RPMI7951 (cell line): ENCODE measurements around the gene HOXD11. TPM values are rescaled to one million over a fixed set of nuclear protein-coding genes. Genes with fewer than 3 reads are reported as not detected.
A peak's percentile ranks its signal among the peaks of the same experiment; 100 is the strongest.

Source experiments
- DNase-seq: peaks from one replicate; pipeline ENCODE4 v3.0.0-alpha.2; 2012; ENCODE audit warnings: low read depth
- total RNA-seq: library from RNA; depleted of rRNA; stranded (reverse); fragments of >200 nt; shearing (Covaris generic); gene quantifications from 2 replicates; pipeline ENCODE4 v1.2.3, GENCODE V29; 2014

HOXD11 gene
- total RNA-seq, 1 experiment from 2014 or later = not detected

DNA sequence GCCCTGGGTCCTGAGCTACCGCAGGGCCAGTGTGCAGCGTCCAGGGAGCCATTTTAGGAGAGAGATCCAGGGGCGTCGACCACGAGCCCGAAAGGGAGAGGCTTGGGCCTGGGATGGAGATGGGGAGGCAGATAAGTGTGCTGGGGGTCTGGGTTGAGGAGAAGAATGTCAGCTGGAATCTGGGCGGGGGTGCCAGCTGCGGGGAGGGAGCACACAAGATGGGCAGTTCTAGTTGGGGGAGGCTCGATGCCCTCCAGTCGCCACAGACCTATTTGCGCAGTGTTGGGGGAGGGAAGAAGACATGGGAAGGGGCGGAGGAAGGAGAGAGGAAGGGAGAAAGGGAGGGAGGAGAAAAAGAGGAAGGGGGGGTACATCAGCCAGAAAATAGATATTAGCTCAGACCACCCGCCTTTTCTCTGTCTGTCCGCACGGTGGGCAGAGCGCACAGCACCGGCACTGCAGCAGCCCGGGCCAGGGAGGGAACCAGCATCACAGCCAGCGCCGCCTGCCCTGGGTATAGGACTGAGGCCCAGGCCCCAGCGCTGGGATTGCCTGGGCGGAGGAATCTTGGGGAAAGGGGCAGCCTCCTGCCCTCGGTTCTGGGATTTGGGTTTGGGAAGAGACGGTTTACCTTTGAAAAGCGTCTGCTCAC is 1.9 kb upstream of the HOXD11 start:
- no peak for DNase-seq

DNA sequence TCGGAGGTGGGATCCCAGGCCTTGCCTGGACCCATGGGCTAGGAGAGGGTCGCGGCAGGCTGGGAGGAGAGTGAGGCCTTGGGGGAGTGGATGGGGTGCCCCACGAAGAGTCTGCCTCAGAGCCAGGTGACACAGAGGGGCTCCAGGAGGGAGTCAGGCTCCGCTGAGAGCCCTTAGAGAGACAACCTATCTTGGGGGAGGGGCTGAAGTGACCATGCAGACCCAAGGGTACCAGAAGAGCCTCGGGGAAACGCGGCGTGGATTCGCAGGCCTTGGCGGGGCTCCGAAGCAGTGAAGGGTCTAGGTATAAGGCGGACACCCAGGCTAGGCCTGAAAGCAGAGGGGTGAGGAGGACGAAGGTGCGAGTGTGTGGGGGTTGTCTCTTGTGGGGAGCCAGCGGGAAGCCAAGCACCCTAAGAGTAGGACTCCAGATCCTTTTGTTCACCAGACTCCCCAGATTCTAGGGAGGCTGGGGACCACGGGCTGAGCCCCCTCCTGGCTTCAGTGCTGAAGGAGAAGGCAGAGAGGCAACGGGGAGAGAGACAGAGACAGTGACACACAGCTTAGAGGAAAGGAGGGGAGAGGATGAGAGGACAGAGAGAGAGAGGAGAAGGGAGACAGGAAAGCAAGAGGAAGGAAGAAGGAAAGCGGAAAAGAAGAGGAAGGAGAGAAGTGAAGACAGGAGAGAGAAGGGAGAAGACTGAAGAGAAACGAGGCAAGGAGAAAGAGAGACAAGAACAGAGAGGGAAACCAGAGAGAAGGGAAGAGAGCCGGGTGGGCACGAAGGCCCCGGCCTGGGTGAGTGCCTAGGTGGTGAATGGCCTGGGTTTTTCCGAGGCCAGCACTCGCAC is 1.1 kb upstream of the HOXD11 start:
- DNase-seq = no peak

GRCh38 chr2:176107731-176108181 is 676 bp downstream of the HOXD11 start:
- no peak for DNase-seq

GRCh38 chr2:176109192-176109901 is 2.3 kb downstream of the HOXD11 start:
- DNase-seq = no peak

- no peak for DNase-seq
Measured at GRCh38 chr2:176109946-176110345, 2.9 kb downstream of the HOXD11 start.

GRCh38 chr2:176110415-176111308 is 3.6 kb downstream of the HOXD11 start:
- DNase-seq = no peak

DNA sequence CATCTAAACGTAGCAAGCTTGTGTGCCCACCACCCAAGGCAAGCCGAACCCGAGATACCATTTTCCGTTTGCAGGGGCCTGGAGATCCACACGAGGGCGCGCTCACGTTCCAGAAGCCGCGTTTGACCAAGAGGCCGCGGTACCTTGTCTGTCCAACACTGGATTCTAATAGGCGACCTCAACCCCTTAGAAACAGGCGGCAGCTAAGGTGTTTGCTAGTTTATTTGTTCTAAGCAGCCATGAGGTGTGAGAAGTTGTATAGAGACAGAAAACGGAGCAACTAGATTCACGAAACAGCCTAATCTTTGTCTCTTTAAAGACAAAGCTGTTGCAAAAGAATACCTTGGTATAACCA is 4.2 kb downstream of the HOXD11 start:
- peak; percentile 60 for DNase-seq

GRCh38 chr2:176111846-176112374 is 4.8 kb downstream of the HOXD11 start:
- DNase-seq = no peak

- no peak for DNase-seq
Measured at GRCh38 chr2:176112375-176113302, 5.6 kb downstream of the HOXD11 start.

DNA sequence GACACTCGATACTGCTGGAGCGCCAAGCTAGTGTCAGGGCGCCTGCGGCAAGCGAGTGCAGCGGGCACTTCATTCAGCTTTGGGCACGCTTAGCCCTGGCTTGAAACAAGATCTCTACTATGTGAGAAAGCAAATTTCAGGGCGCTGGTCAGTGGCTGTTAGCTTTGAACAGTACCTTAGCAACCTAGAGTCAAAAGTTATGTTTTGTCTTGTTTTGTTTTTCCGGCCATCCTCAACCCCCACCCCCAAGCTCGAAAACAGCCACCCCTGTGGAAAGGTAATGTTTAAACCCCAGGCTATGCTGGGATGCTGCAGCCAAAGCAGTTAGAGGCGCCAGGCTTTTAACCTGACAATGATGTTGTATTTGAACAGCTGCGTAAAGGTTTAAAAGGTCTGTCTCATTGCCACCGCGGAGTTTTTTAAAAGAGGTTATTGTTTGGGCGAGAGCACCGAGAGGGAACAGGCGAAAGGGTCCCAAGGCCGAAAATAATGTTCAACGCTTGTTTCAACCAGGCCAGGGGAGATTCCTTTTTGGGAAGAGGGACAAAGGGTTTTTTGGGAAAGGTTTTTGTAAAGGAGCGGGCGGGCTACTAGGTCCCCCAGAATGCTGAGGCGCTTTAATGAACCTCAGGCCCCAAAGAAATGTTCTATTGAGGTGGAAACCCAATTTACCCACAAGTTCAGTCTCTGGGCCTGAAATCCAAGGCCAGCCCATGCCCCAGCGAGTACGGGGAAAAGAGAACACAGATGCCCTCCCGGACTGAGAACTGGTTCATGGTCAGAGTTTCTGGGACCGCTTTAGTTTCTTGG is 7.2 kb downstream of the HOXD11 start:
- no peak for DNase-seq

DNA sequence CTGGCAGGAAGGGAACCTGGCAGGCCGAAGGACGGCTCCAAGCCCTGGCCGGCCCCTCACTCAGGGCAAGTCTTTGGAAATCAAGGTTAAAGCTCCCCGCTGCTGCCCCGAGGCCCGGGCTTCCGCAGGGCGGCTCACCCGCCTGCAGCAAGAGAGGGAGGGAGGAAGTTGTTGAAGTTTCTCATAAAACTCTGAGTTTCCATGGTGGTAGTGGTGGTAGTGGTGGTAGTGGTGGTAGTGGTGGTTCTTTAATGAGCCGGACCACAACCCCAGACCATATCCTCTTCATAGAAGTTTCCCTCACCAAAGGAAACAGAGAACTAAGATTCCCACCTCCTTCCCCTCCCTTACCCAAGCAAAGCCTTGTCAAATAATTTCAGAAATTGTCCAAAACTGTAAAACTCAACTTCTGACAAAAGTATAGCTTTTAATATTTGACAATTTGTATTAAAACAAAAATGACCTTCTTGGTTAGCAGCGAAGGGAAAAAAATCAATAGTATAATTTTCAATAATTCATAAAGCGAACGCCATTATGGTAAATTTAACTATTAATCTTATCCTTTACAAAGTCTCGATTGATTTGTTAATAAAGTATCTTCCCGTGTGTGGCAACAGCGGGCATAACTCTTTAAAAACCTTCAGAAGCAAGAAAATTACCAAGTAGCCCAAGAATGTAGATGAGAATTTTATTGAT is 8.0 kb downstream of the HOXD11 start:
- DNase-seq = no peak

- peak; percentile 67 for DNase-seq
Measured at GRCh38 chr2:176115883-176116813, 9.1 kb downstream of the HOXD11 start, which contains the start of gene HOXD10. HOXD10 (plus strand) TSS chr2:176116778; CDS start chr2:176116834, 56 bp downstream.

GRCh38 chr2:176117162-176117822 is 10.2 kb downstream of the HOXD11 start:
- DNase-seq = no peak

- DNase-seq = no peak
Measured at GRCh38 chr2:176117823-176118371, 10.8 kb downstream of the HOXD11 start.

- peak; percentile 71 for DNase-seq
Measured at GRCh38 chr2:176118601-176119339, 11.7 kb downstream of the HOXD11 start.
